K562 (cell line): ENCODE measurements around the gene ELOVL5. TPM values are rescaled to one million over a fixed set of nuclear protein-coding genes. Genes with fewer than 3 reads are reported as not detected.

ENCODE experiments used
- CEBPB ChIP-seq: fragments of 450-650 bp; IDR thresholded peaks from 2 replicates; pipeline ENCODE4 v1.6.1; 2016; ENCODE audit warnings: missing genetic modification characterization, missing compliant biosample characterization
- CHD7 ChIP-seq: fragments of 200-600 bp; sonication (generic); IDR thresholded peaks from one replicate; pipeline ENCODE4 v1.6.1; 2012; ENCODE audit warnings: mild to moderate bottlenecking, low read depth, low read length, inconsistent platforms
- HNRNPK ChIP-seq: fragments of 200-400 bp; formaldehyde crosslinking; IDR thresholded peaks from one replicate; pipeline ENCODE4 v1.6.1; 2018; ENCODE audit warnings: mild to moderate bottlenecking, low read depth, low read length; ENCODE audit not compliant: poor library complexity, severe bottlenecking
- NFIC ChIP-seq: fragments of 450-650 bp; IDR thresholded peaks from 2 replicates; pipeline ENCODE4 v1.6.1; 2017; ENCODE audit warnings: mild to moderate bottlenecking, inconsistent platforms
- NR2F6 ChIP-seq: fragments of 450-650 bp; formaldehyde crosslinking; IDR thresholded peaks from 2 replicates; pipeline ENCODE4 v1.4.0; 2020; ENCODE audit warnings: mild to moderate bottlenecking
- PRDM10 ChIP-seq: fragments of 450-650 bp; IDR thresholded peaks from 2 replicates; pipeline ENCODE4 v1.6.1; 2018; ENCODE audit not compliant: partially characterized antibody
- PTBP1 ChIP-seq: fragments of 200-400 bp; formaldehyde crosslinking; IDR thresholded peaks from 2 replicates; pipeline ENCODE4 v1.6.1; 2017; ENCODE audit warnings: low read depth, low read length
- SOX6 ChIP-seq: fragments of 450-650 bp; IDR thresholded peaks from 2 replicates; pipeline ENCODE4 v1.6.1; 2014; ENCODE audit warnings: mild to moderate bottlenecking
- U2AF1 ChIP-seq: fragments of 200-400 bp; formaldehyde crosslinking; optimal IDR thresholded peaks from 2 replicates; pipeline ENCODE3; 2017; ENCODE audit warnings: mild to moderate bottlenecking, low read depth, low read length, moderate library complexity
- ZNF740 ChIP-seq, 3 experiments: fragments of 200-800 bp in 1 of 3; sonication (Bioruptor generic) in 1 of 3; sonication (generic) in 1 of 3; formaldehyde crosslinking in 1 of 3; IDR thresholded peaks; 2 replicates each; pipeline versions ENCODE4 v1.6.1 to v1.8.0; 2016 to 2022; ENCODE audit warnings: mild to moderate bottlenecking in 2 of 3, missing compliant biosample characterization in 2 of 3, missing genetic modification characterization in 2 of 3, missing genetic modification reagents in 1 of 3
- polyA plus RNA-seq, 8 experiments: library from polyadenylated mRNA; depleted of rRNA in 4 of 8; stranded (reverse) in 5 of 8; unstranded in 3 of 8; fragments of >200 nt; fragmentation: Nextera tagmentation in 2 of 8; fragmentation: Illumina TruSeq in 1 of 8; extraction: Ambion mirVana in 2 of 8; extraction: Trizol in 1 of 8; gene quantifications; 2 replicates each; pipeline versions ENCODE4 v1.2.1 to v1.2.3, GENCODE V29; 2011 to 2014; ENCODE audit warnings: inconsistent platforms in 1 of 8, missing spikeins in 1 of 8
- total RNA-seq, 7 experiments: library from RNA; depleted of rRNA in 6 of 7; stranded (reverse); fragments of >200 nt in 6 of 7; fragmentation: Illumina TruSeq in 2 of 7; extraction: Trizol in 2 of 7; gene quantifications; 2 replicates each; pipeline versions ENCODE4 v1.2.1 to v1.2.3, GENCODE V29; 2011 to 2021; ENCODE audit warnings: low replicate concordance in 1 of 7

The ELOVL5 gene
- total and polyA plus RNA-seq, 9 of the 15 experiments (the other 6 are each of a cell fraction or from before 2014, with no cell fraction given) = 70.6 to 245 (median 132) TPM

- TF ChIP-seq PRDM10 = no peak
- TF ChIP-seq CEBPB (tag) = no peak
- no peak for TF ChIP-seq NR2F6
- no peak for TF ChIP-seq HNRNPK
- TF ChIP-seq PTBP1 = no peak
- no peak for TF ChIP-seq NFIC
- no peak for TF ChIP-seq ZNF740 (CRISPR knock-in tag; IDR thresholded peaks at IDR 0.05)
- TF ChIP-seq ZNF740 (tag; IDR thresholded peaks at IDR 0.05) = no peak
- peak; percentile 65; the same call in 1 of the 2 replicates for TF ChIP-seq SOX6
- peak; percentile 66 for TF ChIP-seq U2AF1
- TF ChIP-seq CHD7 = no peak
These were observed at the start of gene ELOVL5 (continued) for GRCh38 chr6:53348371-53349208.
